LNCaP clone FGC (cell line): Measurements from ENCODE around the gene SET.
A peak's percentile ranks its signal among the peaks of the same experiment; 100 is the strongest.

Experiments
- DNase-seq: peaks from one replicate; pipeline ENCODE4 v3.0.0-alpha.2; 2011; ENCODE audit warnings: low read depth
- H3K4me3 ChIP-seq: 2 replicates; pipeline ENCODE4 v1.5.1; 2011; ENCODE audit warnings: mild to moderate bottlenecking, low read depth, low read length, control low read depth
- CTCF ChIP-seq: IDR thresholded peaks from 2 replicates; pipeline ENCODE4 v1.5.1; 2012; ENCODE audit warnings: mild to moderate bottlenecking; ENCODE audit not compliant: control insufficient read depth, insufficient read depth; ENCODE audit errors: extremely low read depth

Gene SET

GRCh38 chr9:128720841-128721486, 31.9 kb downstream of the SET start:
- DNase-seq: no peak
- TF ChIP-seq CTCF: no peak
- H3K4me3 ChIP-seq: no peak overlapping the region

- TF ChIP-seq CTCF: no peak
- H3K4me3 ChIP-seq: no peak overlapping the region
- no peak for DNase-seq
Measured at GRCh38 chr9:128721487-128722010, 32.5 kb downstream of the SET start.

GRCh38 chr9:128722380-128723351, 33.6 kb downstream of the SET start:
- DNase-seq: no peak
- no peak for TF ChIP-seq CTCF
- peak overlapping the region; percentile 94 for H3K4me3 ChIP-seq

GRCh38 chr9:128723352-128723865, 34.4 kb downstream of the SET start:
- no peak for TF ChIP-seq CTCF

GRCh38 chr9:128723866-128724743, 35.1 kb downstream of the SET start, which contains the start of gene ZDHHC12:
Gene ZDHHC12, minus strand, starts transcription at chr9:128724127. Its CDS starts 34 bp downstream, at chr9:128724093.
- no peak for TF ChIP-seq CTCF
- peak; percentile 95 for DNase-seq
- H3K4me3 ChIP-seq: peak within 1 kb of the TSS; percentile 94

More at GRCh38 chr9:128723352-128723865, 34.4 kb downstream of the SET start:
- DNase-seq: no peak
- peak overlapping the region; percentile 94 for H3K4me3 ChIP-seq

- no peak for TF ChIP-seq CTCF
- DNase-seq: peak; percentile 75
- H3K4me3 ChIP-seq: peak overlapping the region; percentile 94
Measured at GRCh38 chr9:128724744-128725211, 35.8 kb downstream of the SET start.
